ENCODE results near the gene GSTM2. TPM values are rescaled to one million over a fixed set of nuclear protein-coding genes. Genes with fewer than 3 reads are reported as not detected.

The GSTM2 gene
- total RNA-seq, 1 experiment from 2014 or later: 5.9 TPM

GRCh38 chr1:109637446-109637845 lies 30.4 kb upstream of the GSTM2 start:
- CTCF ChIA-PET: interaction anchor here (1.0 to 1.2 kb wide), 3 partner anchors 9 to 91 kb away, joined by 3 to 5 read pairs (median 3); no protein-coding TSS in a partner anchor
- RAD21 ChIA-PET (ENCODE audit: low non-redundant PET in 1 of 2, low total read pairs in 2 of 2, uncharacterized antibody in 2 of 2, unreplicated experiment in 2 of 2): no interaction called here
- Histone ChIP-seq H3K36me3 (ENCODE audit: control insufficient read depth in 1 of 2, insufficient read depth in 2 of 2, low read length in 2 of 2) (no peaks in the 10 kb centered on the region), H3K27ac (ENCODE audit: low read depth, low read length) (no peak overlapping the region), H3K9me3 (ENCODE audit: control insufficient read depth in 1 of 2, insufficient read depth in 1 of 2, low read depth in 1 of 2, low read length in 2 of 2) (no peaks in the 10 kb centered on the region), H3K27me3 (ENCODE audit: insufficient read depth, low read length) (no peaks in the 10 kb centered on the region), H3K9me2 (ENCODE audit: insufficient read depth) (no peaks in the 10 kb centered on the region), H3K79me2 (ENCODE audit: insufficient read depth, low read length) (no peaks in the 10 kb centered on the region), H3K4me3 (replicated peaks in 1 of 2; ENCODE audit: low read depth in 1 of 2, low read length in 2 of 2) (no peak overlapping the region), H3K4me1 (ENCODE audit: control insufficient read depth in 1 of 2, insufficient read depth in 2 of 2, low read length in 2 of 2) (peaks cover 12 to 19% of the 10 kb centered on the region in 2 experiments), H2AFZ (ENCODE audit: low read depth, low read length, poor library complexity, severe bottlenecking) (no peak overlapping the region), H4K20me1 (ENCODE audit: insufficient read depth) (no peaks in the 10 kb centered on the region), H3K9ac (ENCODE audit: low read length) (no peak overlapping the region), H3K4me2 (ENCODE audit: low read length) (no peak overlapping the region)
- POLR2A ChIA-PET: interaction anchor here (2.6 kb wide), 1 partner anchor 89 kb away, joined by 11 read pairs; the partner anchor contains the start of gene GNAI3
- BruUV-seq (replicated peaks): no TSS peak
- no peak for ATAC-seq
- no peak for TF ChIP-seq ZNF274 (IDR thresholded peaks at IDR 0.05; ENCODE audit: low read depth, low read length)
- no peak for TF ChIP-seq TCF7L2 (IDR thresholded peaks at IDR 0.05; ENCODE audit: borderline replicate concordance, extremely low read depth, insufficient read depth, insufficient read length)
- no peak for TF ChIP-seq YY1 (IDR thresholded peaks at IDR 0.05; ENCODE audit: extremely low read depth, insufficient replicate concordance, low read depth, low read length)
- no peak for TF ChIP-seq EGR1 (IDR thresholded peaks at IDR 0.05; ENCODE audit: low read depth)
- no peak for TF ChIP-seq SP1 (IDR thresholded peaks at IDR 0.05; ENCODE audit: low read depth)
- TF ChIP-seq CBX3 (IDR thresholded peaks at IDR 0.05; ENCODE audit: low read depth): no peak
- TF ChIP-seq POLR2A (IDR thresholded peaks at IDR 0.05; ENCODE audit: borderline replicate concordance, extremely low read depth, insufficient read depth, insufficient read length): no peak
- TF ChIP-seq ATF3 (IDR thresholded peaks at IDR 0.05): no peak
- TF ChIP-seq CEBPB (IDR thresholded peaks at IDR 0.05; ENCODE audit: low read depth): no peak
- TF ChIP-seq RAD21 (IDR thresholded peaks at IDR 0.05; ENCODE audit: low read depth): no peak
- TF ChIP-seq MAX (IDR thresholded peaks at IDR 0.05): no peak
- DNase-seq (ENCODE audit: low read depth, low spot score): no peak
- intact Hi-C loops (cut with micrococcal nuclease): no loop called here
